Hematopoietic multipotent progenitor cell treated with erythropoietin and hydrocortisone succinate and interleukin-3 and kit ligand, for 6 days (in vitro differentiated cells): Measurements from ENCODE around the gene AKR7A2.

ENCODE experiments used
- DNase-seq: peaks from one replicate; pipeline ENCODE4 v3.0.0-alpha.2; 2015

Gene AKR7A2

DNA sequence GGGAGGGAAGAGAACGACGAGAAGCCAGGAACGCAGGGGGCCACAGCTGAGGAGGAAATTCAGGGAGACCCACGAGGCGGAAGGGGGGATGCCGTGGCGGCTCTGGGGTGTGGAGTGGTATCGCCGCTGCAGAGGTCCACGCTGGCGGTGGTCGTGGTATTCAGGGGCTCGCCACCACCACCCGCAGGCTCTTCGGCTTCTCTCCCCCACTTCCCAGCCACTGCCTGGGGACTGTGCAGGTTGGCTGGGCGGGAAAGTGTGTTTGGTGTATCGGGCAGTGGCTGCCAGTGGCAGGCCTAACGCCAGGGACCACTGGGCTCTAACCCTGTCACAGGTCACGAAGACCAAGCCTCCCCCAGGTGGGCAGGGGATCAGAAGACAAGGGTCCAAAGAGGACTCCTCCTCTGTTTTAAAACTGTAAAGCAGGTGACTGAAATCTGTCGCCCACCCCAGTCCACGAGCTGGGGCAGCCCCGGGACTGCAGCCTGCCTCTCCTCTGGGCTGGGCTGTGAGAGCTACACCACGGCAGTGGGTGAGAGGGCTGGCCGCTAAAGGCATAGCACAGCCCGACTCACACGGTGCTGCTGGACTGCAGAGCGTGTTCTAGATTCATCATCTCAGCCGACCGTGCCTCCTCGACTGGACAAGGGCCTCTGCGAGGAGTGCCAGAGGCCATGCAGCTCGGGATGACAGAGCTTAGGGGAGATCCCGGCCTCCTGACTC, 31.1 kb upstream of the AKR7A2 start:
- DNase-seq, result no peak

DNA sequence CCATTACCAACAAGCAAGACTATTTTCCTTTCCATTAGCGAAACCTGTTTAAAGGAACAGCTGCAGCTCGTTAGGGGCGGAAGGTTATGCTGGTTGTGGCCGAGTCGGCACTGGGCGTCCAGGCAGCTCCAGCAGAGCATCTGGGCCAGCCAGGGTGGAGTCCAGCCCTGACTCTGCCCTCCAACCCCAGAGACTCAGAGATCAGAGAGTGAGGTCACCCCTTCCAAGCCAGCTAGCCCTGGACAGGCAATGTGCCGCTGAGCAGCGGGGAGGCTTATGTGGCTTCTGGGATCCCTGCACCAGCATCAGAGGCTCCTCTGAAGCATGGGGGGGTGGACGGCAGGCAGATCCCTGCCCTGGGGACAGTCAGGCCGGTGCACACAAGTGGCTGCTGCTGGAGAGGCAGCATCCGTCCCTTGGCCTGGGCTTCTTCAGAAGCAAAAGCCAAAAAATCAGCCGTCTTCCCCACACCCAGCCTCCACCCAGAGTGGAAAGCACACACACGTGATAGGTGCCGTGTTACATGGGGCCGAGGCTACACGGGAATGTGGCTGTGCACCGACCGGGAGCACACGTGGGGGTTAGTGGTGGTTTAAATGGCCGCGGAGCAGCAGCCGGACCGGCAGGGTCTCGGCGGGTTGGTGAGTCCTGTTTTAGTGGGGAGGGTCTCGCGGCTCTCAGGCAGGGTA, 30.3 kb upstream of the AKR7A2 start:
- no peak for DNase-seq

DNA sequence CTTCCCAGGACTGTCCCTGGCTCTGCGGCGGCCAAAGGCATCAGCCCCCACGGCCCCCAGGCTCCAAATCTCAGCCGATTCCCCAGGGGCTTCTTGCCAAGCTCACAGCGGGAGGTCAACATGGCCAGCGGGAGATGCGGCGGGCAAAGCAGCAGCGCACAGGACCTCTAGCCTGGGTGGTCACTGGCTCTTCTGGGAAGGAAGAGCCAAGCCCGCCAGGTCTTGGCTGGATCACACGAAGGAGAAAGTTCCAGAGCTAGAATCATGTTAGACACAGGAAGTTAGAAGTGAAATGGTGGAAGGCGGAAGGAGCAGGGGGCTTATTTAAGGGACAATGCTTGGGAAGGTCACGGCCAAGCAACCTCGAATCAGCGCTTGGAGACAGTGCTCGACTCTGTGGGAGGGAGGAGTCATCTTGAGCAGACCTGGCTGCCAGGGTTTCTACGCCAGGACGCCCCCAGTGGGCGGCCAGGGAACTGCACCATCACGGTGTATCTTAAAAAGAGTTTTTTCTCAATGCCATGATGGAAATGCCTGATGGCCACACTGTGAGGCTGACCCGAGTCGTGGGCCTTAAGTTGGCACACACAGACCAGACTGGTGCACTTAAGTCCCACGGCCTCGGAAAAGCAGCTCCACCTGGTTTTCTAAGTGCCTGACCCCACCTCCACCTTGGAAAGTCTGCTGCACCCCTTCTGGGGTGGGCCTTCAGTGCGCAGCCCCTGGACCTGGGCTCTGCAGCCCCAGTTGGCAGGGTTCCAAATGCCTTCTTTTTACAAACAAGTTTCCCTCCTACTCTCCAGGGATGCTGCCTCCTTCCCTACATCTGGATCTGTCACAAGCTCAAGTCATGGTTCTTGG, 29.5 kb upstream of the AKR7A2 start:
- DNase-seq, result peak; percentile 81

DNA sequence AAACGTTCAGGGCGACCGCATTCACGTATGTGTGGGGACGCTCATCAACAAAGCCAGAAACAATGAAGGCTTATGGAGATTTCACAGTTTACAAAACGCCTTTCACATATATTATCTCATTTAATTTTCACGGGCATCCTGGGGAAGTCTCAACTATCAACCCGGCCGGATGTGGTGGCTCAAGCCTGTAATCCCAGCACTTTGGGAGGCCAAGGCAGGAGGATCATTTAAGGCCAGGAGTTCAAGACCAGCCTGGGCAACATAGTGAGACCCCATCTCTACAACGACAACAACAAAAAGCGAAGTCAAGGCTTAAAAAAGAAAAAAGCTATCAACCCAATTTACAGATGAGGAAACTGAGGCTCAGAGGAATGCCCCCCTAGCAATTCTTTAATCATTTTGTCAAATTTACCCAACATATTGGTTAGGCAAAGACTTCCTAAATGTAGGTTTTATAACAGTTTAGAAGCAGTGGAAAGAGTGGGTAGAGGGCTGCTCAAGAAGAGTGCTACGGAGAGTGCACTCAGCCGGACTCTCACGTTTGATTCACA, 28.5 kb upstream of the AKR7A2 start:
- no peak for DNase-seq

DNA sequence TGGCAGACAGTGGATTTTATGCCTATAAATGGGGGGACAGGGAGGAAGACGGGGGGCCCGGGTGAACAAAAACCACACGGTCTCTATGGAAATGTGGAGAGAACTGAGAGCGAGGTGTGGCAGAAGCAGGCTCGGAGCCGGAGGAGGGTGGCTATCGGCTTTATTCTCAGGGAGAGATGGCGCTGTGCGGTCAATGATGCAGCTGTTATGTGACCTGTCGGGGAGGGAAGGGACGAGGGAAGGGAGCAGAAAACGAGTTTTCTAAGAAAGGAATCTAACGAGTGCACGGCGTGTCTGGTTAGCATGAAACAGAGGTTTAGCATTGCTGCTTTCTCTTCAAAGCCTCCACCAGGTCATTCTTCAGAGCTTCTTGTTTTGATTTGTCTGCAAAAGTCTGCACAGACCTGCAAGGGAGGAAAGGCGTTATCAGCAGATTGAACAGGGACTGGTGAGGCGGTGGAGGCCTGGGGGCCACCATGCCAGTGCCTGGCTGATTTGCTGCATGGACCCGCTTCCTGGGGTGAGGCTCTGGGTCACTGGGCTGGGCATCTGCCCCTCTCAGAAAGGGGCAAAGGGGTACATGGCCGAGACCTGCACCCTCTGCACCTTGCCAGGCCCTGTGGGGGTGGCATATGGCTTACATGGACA, 27.4 kb upstream of the AKR7A2 start:
- no peak for DNase-seq

DNA sequence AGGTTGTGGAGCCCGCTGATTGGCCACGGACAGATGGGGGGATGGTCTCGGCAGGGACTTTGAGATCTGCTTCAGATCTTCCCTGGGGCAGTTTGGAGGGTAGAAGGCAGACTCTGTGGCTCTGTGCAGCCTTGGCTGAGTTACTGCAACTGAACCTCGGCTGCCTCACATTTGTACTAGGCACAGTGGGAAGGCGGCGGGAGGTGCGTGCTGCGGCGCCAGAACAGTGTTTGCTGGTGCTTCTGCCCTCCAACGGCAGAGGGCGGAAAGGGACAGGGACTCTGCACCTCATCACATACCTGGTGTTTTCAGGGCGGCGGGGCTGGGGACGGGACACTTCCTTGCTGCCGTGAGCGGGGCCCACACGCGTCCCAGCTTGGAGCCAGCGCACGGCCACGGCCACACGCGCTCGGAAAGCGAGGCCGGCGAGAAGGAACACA, 26.4 kb upstream of the AKR7A2 start:
- no peak for DNase-seq

DNA sequence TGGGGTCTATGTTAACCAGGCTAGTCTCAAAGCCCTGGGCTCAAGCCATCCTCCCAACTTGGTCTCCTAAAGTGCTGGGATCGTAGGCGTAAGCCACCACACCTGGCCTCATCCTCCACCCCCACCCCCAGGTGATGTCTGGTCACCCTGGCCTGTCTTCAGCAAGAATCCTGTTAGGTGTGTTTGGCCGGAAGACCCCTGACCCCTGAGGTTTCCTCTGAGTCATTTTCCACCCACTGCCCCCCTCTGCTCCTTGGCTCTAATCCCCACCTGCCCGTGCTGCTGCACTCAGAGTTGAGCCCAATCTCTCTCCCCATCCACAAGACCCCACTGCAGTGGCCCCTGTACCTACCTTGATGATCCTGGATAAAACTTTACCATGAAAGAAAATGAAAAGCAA, 25.3 kb upstream of the AKR7A2 start:
- DNase-seq, result no peak

DNA sequence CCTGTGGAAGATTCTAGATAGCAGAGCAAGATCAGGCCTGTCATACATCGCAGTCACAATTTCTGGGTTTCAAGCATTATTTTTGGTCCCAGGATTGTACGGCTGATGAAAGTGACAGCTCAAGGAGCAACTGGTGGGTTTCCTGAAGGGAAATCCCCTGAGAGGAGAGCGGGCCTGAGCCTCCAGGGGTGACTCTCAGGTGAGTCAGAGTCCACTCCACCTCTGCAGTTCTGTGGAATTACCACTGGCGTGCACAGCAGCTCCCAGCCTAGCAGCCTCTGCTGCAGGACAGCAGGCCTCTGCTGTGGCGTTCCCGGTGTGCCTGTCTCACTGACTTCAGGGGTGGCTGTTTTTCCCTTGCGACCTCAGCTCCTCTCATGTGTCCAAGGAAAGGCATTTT, 24.6 kb upstream of the AKR7A2 start:
- DNase-seq, result no peak

DNA sequence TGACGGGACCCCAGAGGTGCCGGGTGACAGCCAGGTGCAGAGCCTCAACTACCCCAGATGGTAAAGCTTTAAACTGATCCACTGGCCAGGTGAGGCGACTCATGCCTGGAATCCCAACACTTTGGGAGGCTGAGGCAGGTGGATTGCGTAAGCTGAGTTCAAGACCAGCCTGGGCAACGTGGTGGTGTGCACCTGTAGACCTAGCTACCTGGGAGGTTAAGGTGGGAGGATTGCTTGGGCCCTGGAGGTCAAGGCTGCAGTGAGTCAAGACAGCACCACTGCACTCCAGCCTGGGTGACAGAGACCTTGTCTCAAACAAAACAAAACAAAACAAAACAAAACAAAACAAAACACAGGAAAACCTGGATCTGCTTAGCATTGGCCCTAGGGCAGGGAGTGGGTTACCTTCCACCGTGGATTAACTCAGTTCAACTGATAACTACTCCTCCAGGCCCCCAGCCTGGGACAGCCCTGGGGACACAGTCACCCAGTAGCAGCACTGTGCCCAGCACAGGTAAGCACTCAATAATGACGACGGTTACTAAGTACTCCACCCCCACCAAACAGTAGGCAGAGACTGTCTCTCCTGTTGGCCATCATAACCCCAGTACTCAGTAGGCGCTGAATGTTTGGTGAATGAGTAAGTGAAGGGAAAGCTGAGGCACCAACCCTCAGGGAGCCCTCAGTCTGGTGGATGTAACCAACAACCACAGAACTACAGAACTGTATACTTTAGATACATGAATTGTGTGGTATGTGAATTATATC, 21.8 kb upstream of the AKR7A2 start:
- DNase-seq, result no peak

DNA sequence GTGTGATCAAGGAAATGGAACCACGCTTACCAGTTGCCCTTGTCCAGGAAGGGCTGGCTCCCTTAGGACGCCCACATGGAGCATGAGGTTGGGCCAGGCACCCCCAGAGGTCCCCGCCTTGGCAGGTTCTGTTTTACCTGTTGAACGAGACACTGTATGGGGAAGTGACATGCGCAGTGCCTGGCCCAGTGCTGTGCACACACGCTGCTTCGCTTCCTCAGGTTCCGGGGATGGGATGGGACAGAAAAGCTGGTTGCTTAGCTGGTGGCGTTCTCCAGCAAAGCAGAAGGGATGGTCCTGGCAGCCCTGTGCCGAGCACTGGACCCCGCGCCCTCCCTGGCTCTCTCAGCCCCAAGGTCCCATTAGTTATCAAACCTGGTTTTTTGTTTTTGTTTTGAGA, 20.9 kb upstream of the AKR7A2 start:
- no peak for DNase-seq

DNA sequence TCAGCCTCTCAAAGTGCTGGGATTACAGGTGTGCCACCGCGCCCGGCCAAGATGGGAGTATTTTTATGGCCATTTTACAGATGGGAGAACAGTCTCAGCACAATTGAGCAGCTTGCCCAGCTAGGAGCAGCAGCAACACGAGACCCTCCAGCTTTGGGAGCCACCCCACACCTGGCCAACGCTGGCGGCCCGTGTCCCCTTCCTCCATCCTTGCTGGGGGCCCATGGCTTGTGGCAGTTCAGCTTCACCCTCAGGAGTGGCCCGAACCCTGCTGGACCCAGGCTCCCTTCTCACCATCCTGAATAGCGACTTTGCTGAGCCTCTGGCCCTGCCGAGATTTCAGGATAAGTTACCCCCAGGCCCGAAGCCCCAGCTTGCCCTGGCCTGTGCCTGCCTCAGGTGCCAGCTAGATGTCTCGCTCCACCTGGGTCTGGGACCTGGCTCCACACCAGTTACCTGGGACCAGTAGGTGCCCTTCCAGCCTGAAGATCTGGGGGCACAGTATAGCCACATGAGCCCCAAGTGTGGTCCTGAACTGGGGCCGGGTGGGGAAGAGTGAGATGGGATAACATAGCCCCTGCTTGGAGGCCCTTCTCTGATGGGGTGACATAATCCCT, 19.4 kb upstream of the AKR7A2 start:
- DNase-seq, result no peak

DNA sequence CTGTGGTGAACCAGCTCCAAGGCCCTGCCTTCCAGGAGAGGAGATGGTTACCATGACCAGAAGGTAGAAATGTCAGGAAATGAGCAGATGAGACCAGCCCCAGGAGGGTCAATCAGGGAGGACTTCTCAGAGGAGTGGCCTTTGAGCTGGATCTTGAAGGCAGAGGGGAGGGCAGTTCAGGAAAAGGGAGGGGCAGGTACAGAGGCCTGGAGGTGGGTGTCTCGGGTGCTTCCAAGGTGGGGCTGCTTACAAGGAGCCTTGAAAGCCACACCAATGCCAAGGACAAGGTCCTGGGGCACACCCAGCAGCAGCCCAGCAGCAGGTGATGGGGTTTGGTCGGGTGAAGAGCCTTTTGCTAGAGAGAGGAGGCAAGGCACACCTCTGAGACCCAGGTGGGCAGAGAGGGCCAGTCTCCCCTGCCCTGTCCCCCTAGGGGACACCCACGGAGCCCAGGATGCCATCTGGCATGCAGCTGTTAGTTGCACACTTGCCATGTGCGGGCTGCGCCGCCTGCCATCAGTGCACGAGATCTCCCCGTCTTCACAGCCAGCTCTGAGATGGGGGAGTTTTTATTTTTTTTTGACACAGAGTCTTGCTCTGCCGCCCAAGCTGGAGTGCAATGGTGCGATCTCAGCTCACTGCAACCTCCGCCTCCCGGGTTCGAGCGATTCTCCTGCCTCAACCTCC, 18.6 kb upstream of the AKR7A2 start:
- no peak for DNase-seq

DNA sequence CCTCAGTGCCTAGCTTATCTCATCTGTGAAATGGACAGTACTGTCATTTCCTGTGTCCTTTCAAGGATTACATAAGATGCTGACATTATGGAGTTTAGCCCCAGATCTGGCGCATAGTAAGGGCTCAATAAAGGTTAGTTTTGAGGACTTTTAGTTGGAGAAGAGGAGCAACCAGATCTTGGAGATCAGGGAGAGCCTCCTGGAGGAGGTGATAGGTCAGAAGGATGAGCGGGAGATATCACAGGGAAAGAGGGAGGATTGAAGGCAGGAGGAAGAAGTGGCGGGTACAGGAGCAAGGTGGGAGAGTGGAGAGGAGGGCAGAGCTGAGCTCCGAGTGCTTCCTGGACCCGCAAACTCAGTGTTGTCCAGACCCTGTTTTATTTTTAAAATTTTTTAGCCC, 17.7 kb upstream of the AKR7A2 start:
- no peak for DNase-seq

DNA sequence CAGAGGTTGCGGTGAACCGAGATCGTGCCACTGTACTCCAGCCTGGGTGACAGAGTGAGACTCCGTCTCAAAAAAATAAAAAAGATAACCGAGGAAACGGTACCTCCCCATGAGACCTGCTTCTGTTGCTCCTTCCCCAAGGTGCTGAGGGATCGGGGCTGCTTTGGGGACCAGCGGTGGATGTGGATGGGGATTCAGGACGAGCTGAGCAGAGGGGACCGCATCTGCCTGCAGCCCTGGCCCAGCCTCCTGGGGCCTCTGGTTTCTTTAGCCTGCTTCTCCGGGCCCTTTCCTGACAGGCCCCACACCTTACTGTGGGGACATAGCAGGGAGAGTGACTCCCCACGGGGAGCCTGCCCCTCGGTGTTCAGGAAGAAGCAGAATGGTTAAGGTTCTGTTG, 17.2 kb upstream of the AKR7A2 start:
- no peak for DNase-seq

DNA sequence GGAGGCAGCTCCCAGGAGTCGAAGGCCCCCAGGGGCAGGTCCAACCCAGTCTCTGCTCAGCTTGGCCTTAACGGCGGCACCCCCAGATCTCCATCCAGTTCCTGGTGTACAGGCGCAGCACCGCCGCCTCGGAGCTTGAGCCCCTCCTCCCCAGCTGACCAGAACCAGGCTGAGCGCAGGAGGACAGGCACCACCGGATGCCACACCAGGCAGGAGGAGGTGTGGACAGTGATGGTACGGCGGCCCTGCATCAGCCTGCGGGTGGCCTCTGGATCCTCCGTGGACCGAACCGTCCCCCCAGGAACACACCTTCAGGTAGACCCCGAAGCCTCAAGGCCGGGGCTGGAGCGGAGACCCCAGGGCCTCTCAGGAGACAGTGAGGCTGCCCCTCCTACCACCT, 16.5 kb upstream of the AKR7A2 start:
- no peak for DNase-seq

DNA sequence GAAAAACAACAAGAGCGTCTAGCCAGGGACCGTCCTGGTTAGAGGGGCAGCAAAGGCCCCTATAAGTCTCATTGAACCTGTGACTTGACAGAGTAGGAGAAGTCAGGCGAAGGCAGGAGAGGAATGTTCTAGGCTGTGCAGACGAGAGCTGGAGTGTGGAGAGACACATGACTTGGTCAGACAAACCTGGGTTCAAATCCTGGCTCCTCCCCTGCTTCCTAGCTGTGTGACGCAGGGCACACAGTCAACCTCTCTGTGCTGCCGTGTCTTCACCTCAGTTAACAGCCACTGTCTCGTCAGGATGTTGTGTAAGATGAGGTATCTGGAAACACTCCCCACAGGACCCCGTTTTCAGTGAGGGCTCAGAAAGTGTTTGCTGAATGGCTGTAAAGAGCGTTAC, 15.8 kb upstream of the AKR7A2 start:
- no peak for DNase-seq

DNA sequence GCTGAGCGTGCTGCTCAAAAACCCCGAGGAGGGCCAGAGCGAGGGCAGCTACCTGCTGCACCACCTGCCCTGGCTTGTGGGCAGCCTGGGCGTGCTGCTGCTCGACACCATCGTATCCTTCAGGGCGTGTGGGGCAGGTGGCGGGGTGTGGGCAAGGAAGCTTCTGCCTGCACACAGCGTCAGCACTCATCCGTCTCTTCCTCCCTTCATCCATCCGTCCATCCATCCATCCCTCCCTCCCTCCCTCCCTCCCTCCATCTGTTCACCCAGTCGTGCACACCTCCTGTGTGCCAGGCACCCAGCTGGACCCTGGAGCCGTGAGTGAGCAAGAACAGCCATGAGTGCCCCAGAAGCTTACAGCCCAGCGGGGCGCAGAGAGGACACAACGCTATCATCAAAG, 15.4 kb upstream of the AKR7A2 start:
- no peak for DNase-seq

DNA sequence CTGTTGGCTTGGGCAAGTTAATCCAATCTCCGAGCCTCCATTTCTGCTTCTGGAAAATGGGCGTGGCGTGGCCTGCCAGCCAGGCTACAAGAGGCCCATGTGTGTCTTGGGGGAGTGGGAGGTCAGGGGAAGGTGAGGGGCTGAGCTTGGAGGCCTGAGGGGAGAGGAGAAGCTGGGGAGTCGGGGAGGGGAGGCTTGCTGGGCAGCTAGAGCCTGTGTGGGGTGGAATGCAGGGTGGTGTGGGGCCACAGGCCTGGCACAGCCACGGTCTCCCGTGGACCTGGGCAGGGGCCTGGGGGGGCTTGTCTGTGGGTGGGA, 14.8 kb upstream of the AKR7A2 start:
- no peak for DNase-seq

DNA sequence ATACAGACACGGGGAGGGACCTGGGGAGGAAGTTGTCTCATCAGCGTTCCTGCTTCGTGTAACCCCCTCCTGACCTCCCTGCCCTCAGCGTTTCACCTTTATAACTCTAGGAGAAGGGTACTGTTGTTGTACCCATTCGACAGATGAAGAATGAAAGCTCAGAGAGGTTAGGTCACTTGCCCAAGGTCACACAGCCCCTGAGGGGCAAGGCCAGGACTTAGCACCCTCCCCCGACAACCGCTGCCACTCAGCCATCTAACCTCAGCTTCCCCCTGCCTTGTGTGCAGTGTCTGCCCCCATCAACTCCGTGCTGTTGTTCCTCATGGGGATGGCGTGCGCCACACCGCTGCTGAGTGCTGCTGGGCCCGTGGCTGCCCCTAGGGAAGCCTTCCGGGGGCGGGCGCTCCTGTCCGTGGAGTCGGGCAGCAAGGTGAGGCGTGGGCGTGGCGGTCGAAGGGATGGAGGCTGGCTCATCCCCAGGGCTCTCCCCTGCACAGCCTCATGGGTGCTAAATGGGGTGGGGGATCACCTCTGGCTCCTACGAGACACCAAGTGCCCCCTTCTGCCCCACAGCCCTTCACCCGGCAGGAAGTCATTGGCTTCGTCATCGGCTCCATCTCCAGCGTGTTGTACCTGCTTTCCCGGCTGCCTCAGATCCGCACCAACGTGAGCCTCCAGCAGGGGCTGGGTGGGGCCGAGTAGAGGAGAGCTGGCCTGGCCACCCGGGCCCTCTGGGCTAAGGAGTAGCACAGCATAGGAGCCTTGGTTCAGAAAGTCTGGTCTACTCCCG, 14.2 kb upstream of the AKR7A2 start:
- DNase-seq, result peak; percentile 47

DNA sequence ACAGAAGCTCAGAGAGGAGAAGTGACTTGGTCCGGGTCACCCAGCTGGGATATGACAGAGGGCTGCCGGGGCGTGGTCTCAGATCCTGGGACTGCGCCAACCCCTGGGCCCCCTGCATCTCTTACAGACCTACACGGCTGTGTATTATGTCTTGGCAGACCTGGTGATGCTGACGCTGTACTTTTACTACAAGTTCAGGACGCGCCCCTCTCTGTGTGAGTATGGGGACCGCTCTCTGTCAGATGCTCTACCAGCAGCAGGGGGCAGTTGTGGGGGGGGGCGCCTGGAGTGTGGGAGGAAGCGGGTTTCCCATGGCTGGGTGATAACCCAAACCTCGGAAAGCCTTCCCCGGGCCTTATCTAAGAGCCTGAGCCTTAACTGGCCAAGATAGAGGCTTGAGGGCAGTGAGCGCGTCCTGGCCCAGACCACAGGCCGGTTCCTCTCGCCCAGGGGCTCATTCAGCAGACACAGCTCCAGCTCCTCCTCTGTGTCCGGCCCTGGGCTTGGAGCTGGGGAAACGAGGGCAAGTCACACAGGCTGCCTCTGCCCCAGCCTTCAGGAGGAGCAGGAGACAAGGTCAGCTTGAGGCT, 13.5 kb upstream of the AKR7A2 start:
- DNase-seq, result peak; percentile 73
